ENCODE data around the gene RCOR1. TPM values are rescaled to one million over a fixed set of nuclear protein-coding genes. Genes with fewer than 3 reads are reported as not detected.

RCOR1 gene
- polyA plus RNA-seq, 3 donors, result 3.6 to 8.8 (median 7.4) TPM

- WGBS, 3 donors, result 48 to 74% (median 63%) methylated on average over 4 of the region's 4 CpGs
- H3K27ac ChIP-seq (ENCODE audit: low read depth, low read length), result no peak overlapping the region
These were observed 99.9 kb downstream of the RCOR1 start for GRCh38 chr14:102692334-102692733.

- no peak overlapping the region for H3K27ac ChIP-seq (ENCODE audit: low read depth, low read length)
- WGBS, 3 donors, result 78 to 85% (median 79%) methylated on average over 4 of the region's 4 CpGs
These were observed 100.7 kb downstream of the RCOR1 start for GRCh38 chr14:102693006-102693755.

- 13 to 22% (median 20%) methylated on average over 7 of the region's 7 CpGs for WGBS, 3 donors
- H3K27ac ChIP-seq (ENCODE audit: low read depth, low read length), result no peak overlapping the region
These were observed 102.2 kb downstream of the RCOR1 start for GRCh38 chr14:102694530-102695166.

- 54 to 71% (median 66%) methylated on average over 3 of the region's 3 CpGs for WGBS, 3 donors
- H3K27ac ChIP-seq (ENCODE audit: low read depth, low read length), result no peak overlapping the region
These were observed 102.7 kb downstream of the RCOR1 start for GRCh38 chr14:102695167-102695555.

- no peak overlapping the region for H3K27ac ChIP-seq (ENCODE audit: low read depth, low read length)
- 35 to 82% (median 74%) methylated on average over 8 of the region's 8 CpGs for WGBS, 3 donors
These were observed 103.9 kb downstream of the RCOR1 start for GRCh38 chr14:102696332-102696731.

- no peak overlapping the region for H3K27ac ChIP-seq (ENCODE audit: low read depth, low read length)
- WGBS, 3 donors, result 13 to 38% (median 37%) methylated on average over 3 of the region's 3 CpGs
These were observed 104.5 kb downstream of the RCOR1 start for GRCh38 chr14:102696856-102697495.

GRCh38 chr14:102697501-102697900 is 105.1 kb downstream of the RCOR1 start:
- 94 to 98% (median 94%) methylated on average over 6 of the region's 6 CpGs for WGBS, 3 donors
- H3K27ac ChIP-seq (ENCODE audit: low read depth, low read length), result no peak overlapping the region

GRCh38 chr14:102699416-102700110 is 107.1 kb downstream of the RCOR1 start:
- H3K27ac ChIP-seq (ENCODE audit: low read depth, low read length), result no peak overlapping the region
- 93 to 96% (median 93%) methylated on average over 2 of the region's 2 CpGs for WGBS, 3 donors

- no peak overlapping the region for H3K27ac ChIP-seq (ENCODE audit: low read depth, low read length)
- 96% methylated on average over 9 of the region's 9 CpGs for WGBS, 3 donors
These were observed 116.0 kb downstream of the RCOR1 start for GRCh38 chr14:102708494-102708893.

- H3K27ac ChIP-seq (ENCODE audit: low read depth, low read length), result no peak overlapping the region
- 89 to 91% (median 91%) methylated on average over 6 of the region's 6 CpGs for WGBS, 3 donors
These were observed 118.8 kb downstream of the RCOR1 start for GRCh38 chr14:102711207-102711606.

GRCh38 chr14:102711946-102712345 is 119.5 kb downstream of the RCOR1 start:
- no peak overlapping the region for H3K27ac ChIP-seq (ENCODE audit: low read depth, low read length)
- WGBS, 3 donors, result 89 to 98% (median 95%) methylated on average over 3 of the region's 3 CpGs

- WGBS, 3 donors, result 79 to 81% (median 81%) methylated on average over 5 of the region's 5 CpGs
- H3K27ac ChIP-seq (ENCODE audit: low read depth, low read length), result no peak overlapping the region
These were observed 124.8 kb downstream of the RCOR1 start for GRCh38 chr14:102717276-102717675.

GRCh38 chr14:102722646-102723045 is 130.2 kb downstream of the RCOR1 start:
- H3K27ac ChIP-seq (ENCODE audit: low read depth, low read length), result no peak overlapping the region
- 95 to 98% (median 97%) methylated on average over 4 of the region's 4 CpGs for WGBS, 3 donors

GRCh38 chr14:102723650-102724049 is 131.2 kb downstream of the RCOR1 start:
- WGBS, 3 donors, result 96 to 99% (median 97%) methylated on average over 5 of the region's 5 CpGs
- no peak overlapping the region for H3K27ac ChIP-seq (ENCODE audit: low read depth, low read length)

- 63 to 89% (median 87%) methylated on average over 19 of the region's 19 CpGs for WGBS, 3 donors
- H3K27ac ChIP-seq (ENCODE audit: low read depth, low read length), result no peak overlapping the region
These were observed 133.9 kb downstream of the RCOR1 start for GRCh38 chr14:102726191-102726949.

- 73 to 85% (median 80%) methylated on average over 9 of the region's 9 CpGs for WGBS, 3 donors
These were observed 135.1 kb downstream of the RCOR1 start for GRCh38 chr14:102727336-102728095.

GRCh38 chr14:102728501-102728900 is 136.1 kb downstream of the RCOR1 start:
- WGBS, 3 donors, result 63 to 92% (median 88%) methylated on average over 6 of the region's 6 CpGs
- no peak overlapping the region for H3K27ac ChIP-seq (ENCODE audit: low read depth, low read length)

More at GRCh38 chr14:102727336-102728095, 135.1 kb downstream of the RCOR1 start:
- no peak overlapping the region for H3K27ac ChIP-seq (ENCODE audit: low read depth, low read length)

Measured in adipose tissue (tissue), 3 donors.